IPS-18a (cell line): ENCODE data around the gene MRPL19.

Source experiments
- H3K27ac ChIP-seq: one replicate; pipeline ENCODE4 v1.5.1; 2013; ENCODE audit warnings: low read length
- H3K27me3 ChIP-seq: one replicate; pipeline ENCODE4 v1.6.1; 2013; ENCODE audit warnings: mild to moderate bottlenecking, low read length; ENCODE audit not compliant: control insufficient read depth, insufficient read depth
- H3K36me3 ChIP-seq: one replicate; pipeline ENCODE4 v1.6.1; 2013; ENCODE audit warnings: low read depth, low read length; ENCODE audit not compliant: control insufficient read depth
- H3K4me1 ChIP-seq: one replicate; pipeline ENCODE4 v1.6.1; 2013; ENCODE audit warnings: low read depth, low read length; ENCODE audit not compliant: control insufficient read depth
- H3K4me3 ChIP-seq: one replicate; pipeline ENCODE4 v1.5.1; 2013; ENCODE audit warnings: low read length
- H3K9ac ChIP-seq: one replicate; pipeline ENCODE4 v1.6.1; 2013; ENCODE audit warnings: mild to moderate bottlenecking, low read length, moderate library complexity
- H3K9me3 ChIP-seq: one replicate; pipeline ENCODE4 v1.6.1; 2013; ENCODE audit warnings: low read depth, low read length; ENCODE audit not compliant: control insufficient read depth

MRPL19 gene

DNA sequence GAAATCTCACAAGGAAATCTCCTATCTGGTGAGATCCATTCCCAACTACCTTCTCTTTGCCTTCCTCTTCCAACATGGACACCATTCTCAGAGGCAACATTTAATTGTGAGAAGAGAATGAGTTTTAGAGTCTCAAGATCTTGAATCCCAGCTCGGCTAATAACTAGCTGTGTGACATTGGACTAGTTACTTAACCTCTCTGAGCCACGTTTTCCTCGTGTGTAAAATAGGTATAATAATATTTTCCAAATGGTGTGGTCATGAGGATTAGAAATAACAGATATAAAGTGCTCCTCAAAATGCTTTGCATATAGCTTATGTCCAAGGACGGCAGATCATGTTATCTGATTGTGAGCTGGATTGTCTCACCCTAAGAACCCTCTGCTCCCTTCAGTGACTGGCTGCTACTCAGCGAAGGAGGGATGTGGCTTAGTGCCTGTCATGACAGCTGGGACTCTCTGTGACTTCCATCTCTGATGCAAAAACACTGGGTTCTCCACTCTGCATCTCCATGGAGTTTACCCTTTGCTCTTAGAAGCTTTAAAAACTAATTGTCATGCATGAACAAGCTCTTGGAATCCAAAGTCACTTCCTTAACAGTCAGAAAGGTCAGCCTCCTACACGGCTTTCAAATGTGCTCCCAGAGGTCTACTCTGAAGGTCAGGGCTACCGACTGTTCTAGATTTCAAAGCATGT, 38.4 kb upstream of the MRPL19 start:
- peak overlapping the region; percentile 53 for H3K9ac ChIP-seq

DNA sequence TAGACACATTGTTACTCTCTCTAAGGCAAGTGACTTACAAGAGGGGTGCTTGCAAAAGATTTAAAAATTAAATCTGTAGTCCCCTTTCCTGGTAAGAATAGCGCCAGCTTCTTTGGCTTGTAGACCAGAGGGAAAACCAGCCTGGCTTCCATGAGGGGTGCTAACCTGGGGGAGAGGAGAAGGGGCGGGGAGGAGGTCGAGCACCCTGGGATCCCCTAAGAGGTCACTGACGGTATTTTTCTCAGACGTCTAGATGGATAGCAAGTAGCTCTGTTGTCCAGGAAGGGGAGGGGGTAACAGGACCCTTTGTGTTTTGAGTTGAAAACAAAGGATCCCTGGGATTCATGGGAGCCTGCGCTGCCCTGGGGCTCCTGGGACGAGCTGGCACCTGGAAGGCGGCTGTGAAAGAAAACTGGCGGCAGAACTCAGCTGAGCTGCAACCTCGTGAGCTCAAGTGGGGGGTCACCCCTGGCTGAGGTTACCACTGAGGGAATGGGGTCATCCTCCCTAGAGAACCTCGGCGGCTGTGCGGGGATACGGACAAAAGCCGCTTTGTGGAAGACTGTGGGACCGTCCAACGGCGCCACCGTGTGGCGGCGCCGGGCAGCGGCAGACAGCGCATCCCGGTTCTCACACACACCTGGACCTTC, 37.8 kb upstream of the MRPL19 start:
- Histone ChIP-seq H3K27ac (no peak overlapping the region), H3K4me1 (peaks cover 9% of the 10 kb centered on the region), H3K4me3 (peak overlapping the region; percentile 58), H3K36me3 (no peaks in the 10 kb centered on the region), H3K27me3 (no peaks in the 10 kb centered on the region), H3K9ac (peak overlapping the region; percentile 53), H3K9me3 (no peaks in the 10 kb centered on the region)

More for the DNA sequence above, 38.4 kb upstream of the MRPL19 start:
- H3K36me3 ChIP-seq = no peaks in the 10 kb centered on the region
- H3K9me3 ChIP-seq = no peaks in the 10 kb centered on the region
- H3K4me3 ChIP-seq = peak overlapping the region; percentile 58
- H3K27ac ChIP-seq = no peak overlapping the region
- H3K27me3 ChIP-seq = no peaks in the 10 kb centered on the region
- H3K4me1 ChIP-seq = peaks cover 9% of the 10 kb centered on the region

DNA sequence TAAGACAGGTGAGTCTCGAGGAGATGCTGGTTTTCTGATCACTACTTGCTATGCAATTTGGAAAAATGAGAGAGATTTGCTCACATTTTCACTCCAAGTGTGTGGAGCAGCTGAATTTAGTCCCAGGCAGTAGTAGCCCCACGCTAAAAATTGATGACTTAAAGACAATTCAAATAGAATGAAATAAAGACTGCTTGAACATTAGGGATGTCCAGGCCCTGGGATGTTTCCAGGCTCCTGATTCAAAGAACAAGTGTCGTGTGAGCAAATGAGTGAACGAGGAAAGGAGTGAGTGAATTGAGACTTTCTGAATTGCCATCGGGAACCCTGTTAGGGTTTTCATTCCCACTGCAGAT, 37.3 kb upstream of the MRPL19 start:
- no peak overlapping the region for H3K9ac ChIP-seq
- H3K27ac ChIP-seq = no peak overlapping the region
- H3K4me1 ChIP-seq = peaks cover 9% of the 10 kb centered on the region
- H3K36me3 ChIP-seq = no peaks in the 10 kb centered on the region
- peak overlapping the region; percentile 58 for H3K4me3 ChIP-seq
- no peaks in the 10 kb centered on the region for H3K27me3 ChIP-seq
- H3K9me3 ChIP-seq = no peaks in the 10 kb centered on the region

DNA sequence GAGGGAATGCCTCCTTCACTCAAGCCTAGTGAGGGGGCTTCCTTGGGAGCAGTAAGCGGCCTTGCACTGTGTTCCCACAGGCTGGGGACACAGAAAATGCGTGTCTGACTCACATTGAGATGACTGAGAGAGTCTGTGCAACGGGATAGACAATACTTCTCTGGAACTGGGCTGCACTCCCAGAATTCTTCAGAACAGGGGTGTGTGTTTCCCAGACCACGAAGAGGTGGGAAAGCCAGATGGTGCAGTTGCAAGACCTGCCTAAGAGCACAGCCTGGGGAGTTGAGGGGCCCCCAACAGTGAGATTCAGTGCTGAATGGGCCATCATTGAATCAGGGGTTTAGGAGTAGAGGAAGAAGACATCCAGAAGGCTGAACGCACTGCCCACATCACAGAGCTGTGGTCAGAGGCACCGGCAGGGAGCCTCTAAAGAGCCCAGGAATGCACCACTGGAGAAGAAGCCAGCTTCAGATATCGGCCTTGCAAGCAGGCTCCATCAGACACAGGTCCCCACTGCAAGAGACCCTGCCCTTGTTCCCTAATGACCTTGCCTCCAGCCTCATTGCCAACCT, 36.6 kb upstream of the MRPL19 start:
- Histone ChIP-seq H3K4me3 (no peak overlapping the region), H3K27me3 (no peaks in the 10 kb centered on the region), H3K9me3 (no peaks in the 10 kb centered on the region), H3K4me1 (peaks cover 9% of the 10 kb centered on the region), H3K9ac (no peak overlapping the region), H3K36me3 (no peaks in the 10 kb centered on the region), H3K27ac (no peak overlapping the region)

DNA sequence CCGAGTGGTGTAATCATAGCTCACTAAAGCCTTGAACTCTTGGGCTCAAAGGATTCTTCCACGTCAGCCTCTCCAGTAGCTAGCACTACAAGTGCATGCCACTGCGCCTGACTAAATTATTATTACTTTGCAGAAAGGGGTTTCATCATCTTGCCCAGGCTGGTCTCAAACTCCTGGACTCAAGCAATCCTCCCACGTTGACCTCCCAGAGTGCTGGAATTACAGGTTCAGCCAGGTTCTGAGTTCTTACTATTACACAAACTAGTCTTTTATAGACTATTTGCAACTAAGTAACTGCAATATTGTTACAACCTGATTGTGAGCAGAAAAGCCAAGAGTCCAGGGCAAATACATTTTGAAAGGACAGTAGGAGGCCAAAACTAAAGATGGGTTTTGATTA, 35.9 kb upstream of the MRPL19 start:
- no peak overlapping the region for H3K9ac ChIP-seq
- peaks cover 9% of the 10 kb centered on the region for H3K4me1 ChIP-seq
- no peak overlapping the region for H3K27ac ChIP-seq
- H3K27me3 ChIP-seq = no peaks in the 10 kb centered on the region
- H3K4me3 ChIP-seq = no peak overlapping the region
- no peaks in the 10 kb centered on the region for H3K36me3 ChIP-seq
- H3K9me3 ChIP-seq = no peaks in the 10 kb centered on the region

DNA sequence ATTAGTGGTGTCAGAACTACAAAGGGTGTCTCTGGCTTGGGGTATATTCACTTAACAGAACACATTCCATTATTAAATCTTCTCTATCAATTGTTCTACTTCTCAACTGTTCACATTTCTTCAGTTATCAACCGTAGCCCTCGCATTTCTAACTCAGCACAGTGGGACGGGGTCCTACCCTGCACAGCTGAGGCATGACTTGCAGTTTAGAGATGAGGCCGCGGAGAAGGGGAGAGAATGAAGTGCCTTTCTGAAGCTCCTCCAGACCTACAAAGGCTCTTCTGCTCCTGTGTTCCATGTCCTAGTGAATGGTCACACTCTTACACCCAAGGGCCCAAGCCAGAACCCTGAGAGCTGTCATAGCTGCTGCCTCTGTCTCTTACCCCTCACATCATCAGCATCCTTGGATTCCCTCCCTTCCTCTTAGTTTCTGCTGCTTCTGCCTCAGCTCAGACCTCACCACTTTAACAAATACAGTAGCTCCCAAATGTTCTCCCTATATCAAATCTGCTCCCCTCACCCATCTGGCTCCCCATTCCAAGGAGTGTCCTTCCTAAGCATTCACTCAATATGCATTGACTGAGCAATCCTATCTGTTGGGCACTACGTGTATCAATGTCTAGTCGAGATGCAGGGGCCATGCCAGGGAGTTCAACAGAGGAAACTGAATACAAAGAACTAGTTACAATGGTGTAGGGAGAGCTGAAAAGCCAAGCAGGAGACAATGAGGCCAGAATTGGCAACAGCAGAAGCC, 34.3 kb upstream of the MRPL19 start:
- no peak overlapping the region for H3K9ac ChIP-seq
- H3K4me3 ChIP-seq = no peak overlapping the region
- no peaks in the 10 kb centered on the region for H3K36me3 ChIP-seq
- H3K27ac ChIP-seq = no peak overlapping the region
- H3K9me3 ChIP-seq = no peaks in the 10 kb centered on the region
- peaks cover 9% of the 10 kb centered on the region for H3K4me1 ChIP-seq
- no peaks in the 10 kb centered on the region for H3K27me3 ChIP-seq

DNA sequence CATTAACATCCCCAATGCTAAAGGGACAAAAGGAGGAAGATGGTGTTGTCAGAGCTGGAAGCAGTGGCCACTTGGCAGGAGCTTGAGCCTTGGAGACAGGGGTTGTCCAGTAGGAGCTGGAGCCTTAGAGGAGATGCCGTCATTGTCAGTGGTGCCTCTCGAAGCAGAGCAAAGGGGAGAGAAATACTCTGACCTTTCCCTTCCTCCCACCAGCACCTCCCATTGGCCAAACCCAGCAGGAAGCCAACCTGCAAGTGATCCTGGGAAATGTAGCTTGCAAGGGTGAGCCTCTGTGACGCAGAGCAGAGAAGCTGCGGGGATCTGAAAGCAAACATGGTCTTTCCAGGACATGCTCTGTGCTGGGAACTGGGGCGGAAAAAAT, 33.7 kb upstream of the MRPL19 start:
- Histone ChIP-seq H3K4me1 (peaks cover 9% of the 10 kb centered on the region), H3K27me3 (no peaks in the 10 kb centered on the region), H3K36me3 (no peaks in the 10 kb centered on the region), H3K9me3 (no peaks in the 10 kb centered on the region), H3K9ac (no peak overlapping the region), H3K27ac (no peak overlapping the region), H3K4me3 (no peak overlapping the region)

DNA sequence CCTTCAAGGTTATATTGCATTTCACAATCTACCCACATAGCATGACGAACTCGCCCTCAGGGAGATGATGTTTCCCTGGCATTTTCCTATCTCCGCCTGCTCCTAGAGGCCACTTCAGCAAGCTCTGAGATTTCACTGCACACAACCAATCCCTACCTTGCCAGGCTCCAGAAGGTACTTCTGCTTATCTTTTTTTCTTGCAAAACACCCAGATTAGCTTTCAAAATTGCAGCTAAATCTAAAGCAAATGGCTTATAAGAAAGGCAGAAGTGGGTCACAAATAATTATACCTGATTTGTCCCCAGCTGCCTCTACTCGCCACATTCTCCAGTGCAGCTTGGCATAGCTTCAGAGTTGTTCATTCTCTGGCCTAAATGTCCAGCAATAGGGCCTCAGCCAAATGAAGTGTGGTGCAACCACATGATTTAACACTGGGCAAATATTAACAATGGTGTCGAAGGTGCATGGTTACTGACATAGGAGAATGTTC, 32.4 kb upstream of the MRPL19 start:
- H3K9me3 ChIP-seq = no peaks in the 10 kb centered on the region
- no peak overlapping the region for H3K27ac ChIP-seq
- no peak overlapping the region for H3K9ac ChIP-seq
- no peak overlapping the region for H3K4me3 ChIP-seq
- no peaks in the 10 kb centered on the region for H3K4me1 ChIP-seq
- H3K36me3 ChIP-seq = no peaks in the 10 kb centered on the region
- H3K27me3 ChIP-seq = no peaks in the 10 kb centered on the region

DNA sequence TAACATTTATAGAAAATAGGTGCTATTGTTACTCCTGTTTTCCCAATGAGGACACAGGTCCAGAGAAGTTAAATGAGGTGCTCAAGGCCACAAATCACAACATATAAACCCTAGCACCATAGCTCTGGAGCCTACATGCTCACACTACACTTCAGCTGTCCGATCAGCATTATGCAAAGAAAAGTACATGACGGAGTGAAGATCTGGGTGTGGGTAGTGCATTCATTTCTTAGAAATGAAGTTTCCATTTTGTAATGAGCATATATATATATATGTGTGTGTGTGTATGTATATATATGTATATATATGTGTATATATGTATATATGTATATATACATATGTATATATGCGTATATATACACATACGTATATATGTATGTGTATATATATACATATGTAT, 30.2 kb upstream of the MRPL19 start:
- no peak overlapping the region for H3K27ac ChIP-seq
- H3K4me1 ChIP-seq = no peaks in the 10 kb centered on the region
- no peak overlapping the region for H3K4me3 ChIP-seq
- no peak overlapping the region for H3K9ac ChIP-seq
- H3K9me3 ChIP-seq = no peaks in the 10 kb centered on the region
- no peaks in the 10 kb centered on the region for H3K36me3 ChIP-seq
- H3K27me3 ChIP-seq = no peaks in the 10 kb centered on the region

DNA sequence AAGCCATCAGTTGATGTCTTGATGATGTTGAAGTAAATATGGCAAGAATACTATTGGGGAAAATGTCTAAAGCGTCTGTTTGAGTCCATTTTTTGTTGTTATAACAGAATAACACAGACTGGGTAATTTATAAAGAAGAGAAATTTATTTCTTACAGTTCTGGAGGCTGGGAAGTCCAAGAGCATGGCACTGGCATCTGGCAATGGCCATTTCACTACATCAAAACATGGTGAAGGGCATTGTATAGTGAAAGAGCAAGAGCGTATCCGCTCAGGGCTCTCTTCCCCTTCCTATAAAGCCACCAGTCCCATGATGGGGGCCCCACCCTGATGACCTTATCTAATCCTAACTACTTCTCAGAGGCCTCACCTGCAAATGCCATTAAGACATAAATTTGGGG, 29.6 kb upstream of the MRPL19 start:
- Histone ChIP-seq H3K36me3 (no peaks in the 10 kb centered on the region), H3K4me3 (no peak overlapping the region), H3K27ac (no peak overlapping the region), H3K9ac (no peak overlapping the region), H3K27me3 (no peaks in the 10 kb centered on the region), H3K4me1 (no peaks in the 10 kb centered on the region), H3K9me3 (no peaks in the 10 kb centered on the region)

DNA sequence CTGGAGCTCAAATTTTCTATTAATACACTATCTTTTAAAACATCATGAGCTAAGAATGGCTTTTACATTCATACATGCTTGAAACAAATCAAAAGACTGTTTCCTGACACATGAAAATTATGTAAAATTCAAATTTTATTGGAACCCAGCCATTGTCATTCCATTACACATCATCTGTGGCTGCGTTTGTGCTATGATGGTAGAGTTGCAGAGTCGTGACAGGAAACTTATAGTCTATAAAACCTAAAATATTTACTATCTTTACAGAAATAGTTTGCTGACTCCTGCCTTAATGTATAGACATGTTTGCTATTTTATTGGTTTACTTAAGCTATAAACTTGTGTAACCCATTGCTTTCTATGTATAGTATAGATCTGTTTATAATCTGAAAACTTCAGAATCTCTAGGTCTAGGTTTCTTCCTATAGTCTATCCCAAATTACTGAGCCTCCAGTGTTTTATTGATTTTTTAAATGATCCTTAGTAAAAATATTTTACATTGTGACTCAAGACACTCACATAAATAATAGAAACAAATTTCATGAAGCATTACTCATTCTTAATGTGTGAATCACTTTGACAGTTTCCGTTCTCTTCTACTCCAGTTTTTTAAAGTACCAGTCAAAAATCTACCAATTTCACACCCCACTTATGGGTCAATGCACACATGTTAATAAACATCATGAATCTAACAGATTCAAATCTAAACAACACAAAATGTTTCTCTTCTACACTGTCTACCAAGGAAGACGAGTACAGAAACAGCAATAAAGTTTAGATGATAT, 26.4 kb upstream of the MRPL19 start:
- H3K27me3 ChIP-seq = no peaks in the 10 kb centered on the region
- no peak overlapping the region for H3K27ac ChIP-seq
- no peak overlapping the region for H3K9ac ChIP-seq
- no peaks in the 10 kb centered on the region for H3K4me1 ChIP-seq
- H3K36me3 ChIP-seq = no peaks in the 10 kb centered on the region
- no peak overlapping the region for H3K4me3 ChIP-seq
- no peaks in the 10 kb centered on the region for H3K9me3 ChIP-seq
